GM13977 (cell line): ENCODE results near the gene RAD51B.

ENCODE experiments used
- DNase-seq: peaks from one replicate; pipeline ENCODE4 v3.0.0; 2012; ENCODE audit warnings: low spot score
- CTCF ChIP-seq: IDR thresholded peaks from 2 replicates; pipeline ENCODE4 v1.5.1; 2012; ENCODE audit warnings: mild to moderate bottlenecking, control low read depth; ENCODE audit not compliant: insufficient read depth; ENCODE audit errors: extremely low read depth, missing control alignments
- in situ Hi-C: fragments of 300-500 bp; cut with MboI; formaldehyde crosslinking; loops from one replicate; pipeline ENCODE4 v1.12.0; 2022; ENCODE audit warnings: low sequenced_read_pairs, low pct_unique_long_range_greater_than_20kb, mixed read lengths, inconsistent platforms; ENCODE audit not compliant: unreplicated experiment

The RAD51B gene

GRCh38 chr14:68008491-68008890 is 188.9 kb downstream of the RAD51B start:
- no peak for DNase-seq
- no peak for TF ChIP-seq CTCF
- in situ Hi-C loops: no loop called here

- in situ Hi-C loops: no loop called here
- no peak for TF ChIP-seq CTCF
These were observed 191.9 kb downstream of the RAD51B start for GRCh38 chr14:68011406-68012028.

GRCh38 chr14:68012871-68013270 is 193.3 kb downstream of the RAD51B start:
- in situ Hi-C loops: no loop called here
- DNase-seq: no peak

More at GRCh38 chr14:68011406-68012028, 191.9 kb downstream of the RAD51B start:
- DNase-seq: no peak

GRCh38 chr14:68013326-68013725 is 193.7 kb downstream of the RAD51B start:
- in situ Hi-C loops: no loop called here
- no peak for TF ChIP-seq CTCF
- DNase-seq: no peak

More at GRCh38 chr14:68012871-68013270, 193.3 kb downstream of the RAD51B start:
- TF ChIP-seq CTCF: no peak

GRCh38 chr14:68014771-68015170 is 195.2 kb downstream of the RAD51B start:
- TF ChIP-seq CTCF: no peak
- DNase-seq: no peak
- in situ Hi-C loops: no loop called here

GRCh38 chr14:68015356-68016254 is 196.0 kb downstream of the RAD51B start:
- in situ Hi-C loops: no loop called here
- TF ChIP-seq CTCF: no peak
- DNase-seq: no peak
